Neuron (in vitro differentiated cells): ENCODE data around the gene NUP43.

Experiments
- H2AFZ ChIP-seq: one replicate; pipeline ENCODE4 v1.6.1; 2013; ENCODE audit warnings: low read depth, mild to moderate bottlenecking, inconsistent platforms, low read length, moderate library complexity
- H3K27me3 ChIP-seq: one replicate; pipeline ENCODE4 v1.6.1; 2013; ENCODE audit warnings: low read length; ENCODE audit not compliant: insufficient read depth
- H3K36me3 ChIP-seq: one replicate; pipeline ENCODE4 v1.6.1; 2013; ENCODE audit warnings: low read length; ENCODE audit not compliant: insufficient read depth
- H3K4me1 ChIP-seq: one replicate; pipeline ENCODE4 v1.6.1; 2013; ENCODE audit warnings: low read length; ENCODE audit not compliant: insufficient read depth
- H3K4me3 ChIP-seq: 2 replicates; pipeline ENCODE4 v1.5.1; 2013; ENCODE audit warnings: mild to moderate bottlenecking, low read length, moderate library complexity
- H3K9me3 ChIP-seq: one replicate; pipeline ENCODE4 v1.6.1; 2013; ENCODE audit warnings: low read length

NUP43 gene

GRCh38 chr6:149729824-149730223 is 16.5 kb downstream of the NUP43 start:
- Histone ChIP-seq H2AFZ (no peak overlapping the region), H3K9me3 (no peaks in the 10 kb centered on the region), H3K27me3 (no peaks in the 10 kb centered on the region), H3K4me1 (no peaks in the 10 kb centered on the region), H3K4me3 (no peak overlapping the region), H3K36me3 (peaks cover 60% of the 10 kb centered on the region)

- Histone ChIP-seq H3K4me3 (no peak overlapping the region), H3K4me1 (no peaks in the 10 kb centered on the region), H3K36me3 (peaks cover 53% of the 10 kb centered on the region), H3K9me3 (no peaks in the 10 kb centered on the region), H3K27me3 (no peaks in the 10 kb centered on the region), H2AFZ (no peak overlapping the region)
These were observed 17.7 kb downstream of the NUP43 start for GRCh38 chr6:149728499-149729234.

- Histone ChIP-seq H3K27me3 (no peaks in the 10 kb centered on the region), H2AFZ (no peak overlapping the region), H3K4me1 (no peaks in the 10 kb centered on the region), H3K4me3 (no peak overlapping the region), H3K36me3 (peaks cover 51% of the 10 kb centered on the region), H3K9me3 (no peaks in the 10 kb centered on the region)
These were observed 18.4 kb downstream of the NUP43 start for GRCh38 chr6:149727793-149728498.

- no peak overlapping the region for H3K4me3 ChIP-seq
- no peaks in the 10 kb centered on the region for H3K9me3 ChIP-seq
- no peak overlapping the region for H2AFZ ChIP-seq
- no peaks in the 10 kb centered on the region for H3K27me3 ChIP-seq
- H3K36me3 ChIP-seq = peaks cover 47% of the 10 kb centered on the region
- H3K4me1 ChIP-seq = no peaks in the 10 kb centered on the region
These were observed 20.5 kb downstream of the NUP43 start for GRCh38 chr6:149725785-149726184.

GRCh38 chr6:149723771-149724417 is 22.4 kb downstream of the NUP43 start:
- Histone ChIP-seq H3K36me3 (peaks cover 33% of the 10 kb centered on the region), H3K4me3 (no peak overlapping the region), H3K4me1 (no peaks in the 10 kb centered on the region), H3K27me3 (no peaks in the 10 kb centered on the region), H2AFZ (no peak overlapping the region), H3K9me3 (no peaks in the 10 kb centered on the region)

GRCh38 chr6:149723262-149723661 is 23.1 kb downstream of the NUP43 start:
- H3K36me3 ChIP-seq = peaks cover 27% of the 10 kb centered on the region

GRCh38 chr6:149719531-149719930 is 26.8 kb downstream of the NUP43 start:
- Histone ChIP-seq H3K4me1 (peaks cover 17% of the 10 kb centered on the region), H3K36me3 (peaks cover 12% of the 10 kb centered on the region), H3K27me3 (no peaks in the 10 kb centered on the region), H3K9me3 (no peaks in the 10 kb centered on the region), H3K4me3 (no peak overlapping the region), H2AFZ (no peak overlapping the region)

More at GRCh38 chr6:149723262-149723661, 23.1 kb downstream of the NUP43 start:
- no peak overlapping the region for H3K4me3 ChIP-seq
- H3K27me3 ChIP-seq = no peaks in the 10 kb centered on the region
- H3K4me1 ChIP-seq = peaks cover 5% of the 10 kb centered on the region
- H3K9me3 ChIP-seq = no peaks in the 10 kb centered on the region
- H2AFZ ChIP-seq = no peak overlapping the region

- Histone ChIP-seq H3K9me3 (no peaks in the 10 kb centered on the region), H2AFZ (peak within 1 kb of the TSS; percentile 89), H3K4me1 (peaks cover 17% of the 10 kb centered on the region), H3K4me3 (peak within 1 kb of the TSS; percentile 90), H3K36me3 (peaks cover 6% of the 10 kb centered on the region), H3K27me3 (no peaks in the 10 kb centered on the region)
These were observed 28.5 kb downstream of the NUP43 start, which contains the start of gene LATS1 for GRCh38 chr6:149717588-149718458. TSS of gene LATS1 (minus strand) at chr6:149718101. CDS start at chr6:149702126, 15,975 bp downstream.

GRCh38 chr6:149717255-149717587 is 29.1 kb downstream of the NUP43 start:
- peak overlapping the region; percentile 90 for H3K4me3 ChIP-seq
- H3K27me3 ChIP-seq = no peaks in the 10 kb centered on the region
- H2AFZ ChIP-seq = peak overlapping the region; percentile 89
- peaks cover 17% of the 10 kb centered on the region for H3K4me1 ChIP-seq
- H3K36me3 ChIP-seq = peaks cover 6% of the 10 kb centered on the region
- H3K9me3 ChIP-seq = no peaks in the 10 kb centered on the region

- Histone ChIP-seq H3K36me3 (peaks cover 6% of the 10 kb centered on the region), H3K9me3 (no peaks in the 10 kb centered on the region), H2AFZ (no peak overlapping the region), H3K4me3 (peak overlapping the region; percentile 90), H3K4me1 (peaks cover 17% of the 10 kb centered on the region), H3K27me3 (no peaks in the 10 kb centered on the region)
These were observed 30.0 kb downstream of the NUP43 start for GRCh38 chr6:149716181-149716963.

GRCh38 chr6:149714442-149714841 is 31.9 kb downstream of the NUP43 start:
- no peaks in the 10 kb centered on the region for H3K9me3 ChIP-seq
- peaks cover 17% of the 10 kb centered on the region for H3K4me1 ChIP-seq
- H3K36me3 ChIP-seq = peaks cover 6% of the 10 kb centered on the region
- no peak overlapping the region for H2AFZ ChIP-seq
- no peaks in the 10 kb centered on the region for H3K27me3 ChIP-seq
- H3K4me3 ChIP-seq = no peak overlapping the region

- H3K9me3 ChIP-seq = no peaks in the 10 kb centered on the region
- H3K4me3 ChIP-seq = no peak overlapping the region
- peaks cover 6% of the 10 kb centered on the region for H3K36me3 ChIP-seq
- H2AFZ ChIP-seq = no peak overlapping the region
- H3K4me1 ChIP-seq = peaks cover 12% of the 10 kb centered on the region
- no peaks in the 10 kb centered on the region for H3K27me3 ChIP-seq
These were observed 34.6 kb downstream of the NUP43 start for GRCh38 chr6:149711711-149712110.
